ENCODE data around the gene OLFML1.

DNA sequence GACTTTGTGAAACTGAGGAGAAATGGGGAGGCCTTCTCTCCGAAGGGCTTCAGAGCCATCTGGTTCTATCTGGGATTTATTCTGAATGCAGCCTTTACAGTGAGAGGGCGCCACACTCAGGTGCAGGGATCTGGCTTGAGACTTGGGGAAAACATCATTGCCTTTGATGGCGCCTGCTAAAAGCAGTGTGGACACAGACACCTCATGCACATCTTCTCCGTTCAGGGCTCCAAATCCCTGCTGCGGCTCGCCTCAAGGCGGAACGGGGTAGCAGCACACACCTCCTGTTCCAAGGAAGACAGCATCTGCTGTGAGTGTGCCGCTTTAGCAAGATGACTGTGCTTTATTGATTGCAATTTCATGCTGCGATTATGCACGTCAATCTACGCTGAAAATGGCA lies 37.1 kb upstream of the OLFML1 start:
- TF ChIP-seq, protein P1, sequence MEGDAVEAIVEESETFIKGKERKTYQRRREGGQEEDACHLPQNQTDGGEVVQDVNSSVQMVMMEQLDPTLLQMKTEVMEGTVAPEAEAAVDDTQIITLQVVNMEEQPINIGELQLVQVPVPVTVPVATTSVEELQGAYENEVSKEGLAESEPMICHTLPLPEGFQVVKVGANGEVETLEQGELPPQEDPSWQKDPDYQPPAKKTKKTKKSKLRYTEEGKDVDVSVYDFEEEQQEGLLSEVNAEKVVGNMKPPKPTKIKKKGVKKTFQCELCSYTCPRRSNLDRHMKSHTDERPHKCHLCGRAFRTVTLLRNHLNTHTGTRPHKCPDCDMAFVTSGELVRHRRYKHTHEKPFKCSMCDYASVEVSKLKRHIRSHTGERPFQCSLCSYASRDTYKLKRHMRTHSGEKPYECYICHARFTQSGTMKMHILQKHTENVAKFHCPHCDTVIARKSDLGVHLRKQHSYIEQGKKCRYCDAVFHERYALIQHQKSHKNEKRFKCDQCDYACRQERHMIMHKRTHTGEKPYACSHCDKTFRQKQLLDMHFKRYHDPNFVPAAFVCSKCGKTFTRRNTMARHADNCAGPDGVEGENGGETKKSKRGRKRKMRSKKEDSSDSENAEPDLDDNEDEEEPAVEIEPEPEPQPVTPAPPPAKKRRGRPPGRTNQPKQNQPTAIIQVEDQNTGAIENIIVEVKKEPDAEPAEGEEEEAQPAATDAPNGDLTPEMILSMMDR (conservative IDR thresholded peaks at IDR 0.05) = no peak
- no peak for TF ChIP-seq ZFX (IDR thresholded peaks at IDR 0.05)

Data from C4-2B (cell line).